IMR-90 (cell line): ENCODE measurements around the gene ADM5. TPM values are rescaled to one million over a fixed set of nuclear protein-coding genes. Genes with fewer than 3 reads are reported as not detected.

Source experiments
- ATAC-seq: fragments of 200-7000 bp; cut with Tn5 transposase; 2 replicates; pipeline ENCODE4 v1.9.1; 2020; ENCODE audit warnings: low read depth, mild to moderate bottlenecking, moderate library complexity
- BruUV-seq: library from RNA; stranded (reverse); fragments of 400-500 nt; replicated peaks from 2 replicates; lab custom pipeline; 2021; lab: Mats Ljungman, UMichigan
- CTCF ChIA-PET: fragments of 300-600 bp; formaldehyde crosslinking; extraction: SDS; loops from one replicate; lab custom pipeline; 2021; ENCODE audit warnings: antibody characterized with exemption; lab: Yijun Ruan, JAX
- POLR2A ChIA-PET: fragments of 300-600 bp; sonication (Branson Sonifier 250); formaldehyde crosslinking; loops from one replicate; lab custom pipeline; 2022; ENCODE audit warnings: antibody characterized with exemption; ENCODE audit not compliant: unreplicated experiment; lab: Charles Lee
- DNase-seq: peaks from one replicate; pipeline ENCODE4 v3.0.0; 2013
- H2AFZ ChIP-seq: replicated peaks from 2 replicates; pipeline ENCODE3; 2013; ENCODE audit warnings: low read length, mild to moderate bottlenecking; ENCODE audit not compliant: poor library complexity
- H2AK5ac ChIP-seq: 2 replicates; pipeline ENCODE4 v1.6.1; 2013; ENCODE audit warnings: low read depth, low read length, inconsistent platforms
- H2AK9ac ChIP-seq: replicated peaks from 2 replicates; pipeline ENCODE3; 2013; ENCODE audit warnings: mild to moderate bottlenecking, low read depth, low read length, moderate library complexity; ENCODE audit not compliant: poor library complexity
- H2BK120ac ChIP-seq: 2 replicates; pipeline ENCODE4 v1.6.1; 2013; ENCODE audit warnings: low read depth, low read length, inconsistent platforms
- H2BK15ac ChIP-seq: 3 replicates; pipeline ENCODE4 v1.6.1; 2013; ENCODE audit warnings: low read depth, low read length, inconsistent platforms
- H2BK20ac ChIP-seq: 2 replicates; pipeline ENCODE4 v1.6.1; 2013; ENCODE audit warnings: low read depth, mild to moderate bottlenecking, inconsistent platforms, low read length, moderate library complexity
- H2BK5ac ChIP-seq: 2 replicates; pipeline ENCODE4 v1.6.1; 2013; ENCODE audit warnings: mild to moderate bottlenecking, low read depth, low read length, inconsistent platforms; ENCODE audit not compliant: poor library complexity, severe bottlenecking
- H3K14ac ChIP-seq: replicated peaks from 2 replicates; pipeline ENCODE4 v1.6.1; 2013; ENCODE audit warnings: low read depth, low read length, inconsistent platforms
- H3K18ac ChIP-seq: 2 replicates; pipeline ENCODE4 v1.6.1; 2013; ENCODE audit warnings: low read depth, low read length, control low read depth
- H3K23ac ChIP-seq: 2 replicates; pipeline ENCODE4 v1.6.1; 2013; ENCODE audit warnings: low read depth, low read length, inconsistent platforms
- H3K27ac ChIP-seq: 2 replicates; pipeline ENCODE4 v1.5.1; 2013; ENCODE audit warnings: mild to moderate bottlenecking, control low read depth, low read length; ENCODE audit not compliant: insufficient read depth
- H3K27me3 ChIP-seq: 2 replicates; pipeline ENCODE4 v1.6.1; 2013; ENCODE audit warnings: low read length; ENCODE audit not compliant: control insufficient read depth, insufficient read depth
- H3K36me3 ChIP-seq: 2 replicates; pipeline ENCODE4 v1.6.1; 2013; ENCODE audit warnings: low read length, mixed read lengths; ENCODE audit not compliant: control insufficient read depth, insufficient read depth
- H3K4ac ChIP-seq: 2 replicates; pipeline ENCODE4 v1.6.1; 2013; ENCODE audit warnings: low read depth, low read length, inconsistent platforms
- H3K4me1 ChIP-seq: 2 replicates; pipeline ENCODE4 v1.6.1; 2013; ENCODE audit warnings: low read length, mixed read lengths; ENCODE audit not compliant: control insufficient read depth, insufficient read depth
- H3K4me2 ChIP-seq: 2 replicates; pipeline ENCODE4 v1.6.1; 2013; ENCODE audit warnings: low read depth, mild to moderate bottlenecking, control low read depth, low read length, moderate library complexity
- H3K4me3 ChIP-seq: 2 replicates; pipeline ENCODE4 v1.5.1; 2013; ENCODE audit warnings: low read depth, mild to moderate bottlenecking, control low read depth, low read length, moderate library complexity; ENCODE audit not compliant: insufficient read depth
- H3K56ac ChIP-seq: 2 replicates; pipeline ENCODE4 v1.6.1; 2013; ENCODE audit warnings: low read length, inconsistent platforms; ENCODE audit not compliant: insufficient read depth; ENCODE audit errors: extremely low read depth
- H3K79me1 ChIP-seq, 2 experiments: 2 replicates each; pipeline ENCODE4 v1.6.1; 2013; ENCODE audit warnings: low read length in 2 of 2, inconsistent platforms in 1 of 2, low read depth in 1 of 2
- H3K9ac ChIP-seq: 2 replicates; pipeline ENCODE4 v1.6.1; 2013; ENCODE audit warnings: low read depth, low read length, control low read depth
- H3K9me1 ChIP-seq: 2 replicates; pipeline ENCODE4 v1.6.1; 2013; ENCODE audit warnings: low read length, inconsistent platforms; ENCODE audit not compliant: insufficient read depth
- H3K9me3 ChIP-seq: 2 replicates; pipeline ENCODE4 v1.6.1; 2013; ENCODE audit warnings: low read length; ENCODE audit not compliant: control insufficient read depth, insufficient read depth
- H4K20me1 ChIP-seq: 2 replicates; pipeline ENCODE4 v1.6.1; 2013; ENCODE audit warnings: low read length, inconsistent platforms; ENCODE audit not compliant: insufficient read depth
- H4K5ac ChIP-seq: 2 replicates; pipeline ENCODE4 v1.6.1; 2013; ENCODE audit warnings: mild to moderate bottlenecking, low read depth, low read length, control low read depth
- H4K8ac ChIP-seq, 2 experiments: 2 replicates each; pipeline ENCODE4 v1.6.1; 2013; ENCODE audit warnings: low read depth in 2 of 2, low read length in 2 of 2, control low read depth in 1 of 2, inconsistent platforms in 1 of 2
- H4K91ac ChIP-seq: 2 replicates; pipeline ENCODE4 v1.6.1; 2013; ENCODE audit warnings: low read depth, low read length, inconsistent platforms; ENCODE audit not compliant: insufficient read depth
- BHLHE40 ChIP-seq: fragments of 150-350 bp; IDR thresholded peaks from 2 replicates; pipeline ENCODE4 v1.6.1; 2016; ENCODE audit warnings: mild to moderate bottlenecking, low read depth, low read length
- CHD1 ChIP-seq: IDR thresholded peaks from 2 replicates; pipeline ENCODE4 v1.6.1; 2012; ENCODE audit warnings: low read depth, low read length, improper control_type of control experiment
- FOS ChIP-seq: fragments of 150-350 bp; IDR thresholded peaks from 2 replicates; pipeline ENCODE4 v1.6.1; 2016; ENCODE audit warnings: low read depth, low read length
- MAFK ChIP-seq: IDR thresholded peaks from 2 replicates; pipeline ENCODE4 v1.6.1; 2012; ENCODE audit warnings: low read depth, low read length, improper control_type of control experiment
- MAZ ChIP-seq: IDR thresholded peaks from 2 replicates; pipeline ENCODE4 v1.6.1; 2012; ENCODE audit warnings: low read depth, mild to moderate bottlenecking, low read length, improper control_type of control experiment, moderate library complexity, borderline replicate concordance
- MXI1 ChIP-seq: IDR thresholded peaks from 2 replicates; pipeline ENCODE4 v1.6.1; 2012; ENCODE audit warnings: low read depth, mild to moderate bottlenecking, low read length, moderate library complexity, borderline replicate concordance
- NFE2L2 ChIP-seq: fragments of 150-350 bp; IDR thresholded peaks from 2 replicates; pipeline ENCODE4 v1.6.1; 2016; ENCODE audit warnings: low read depth, mild to moderate bottlenecking, low read length
- POLR2A ChIP-seq: IDR thresholded peaks from 2 replicates; pipeline ENCODE4 v1.6.1; 2012; ENCODE audit warnings: mild to moderate bottlenecking, low read depth, low read length
- RFX5 ChIP-seq: IDR thresholded peaks from 2 replicates; pipeline ENCODE4 v1.8.0; 2012; ENCODE audit warnings: low read depth, mild to moderate bottlenecking, low read length, moderate library complexity
- WGBS, 2 experiments: methylation state at CpG; one replicate each; pipeline versions ENCODE4 v1.1.5 to v1.1.7; 2013; ENCODE audit warnings: missing lambda C conversion rate in 2 of 2; ENCODE audit not compliant: insufficient read length in 1 of 2; ENCODE audit errors: extremely low coverage in 2 of 2; 5-methylcytosine and 5-hydroxymethylcytosine counted together
- dilution Hi-C: fragments of 300-500 bp; cut with HindIII; formaldehyde crosslinking; loops from one replicate; pipeline ENCODE4 v1.14.3; 2018; ENCODE audit warnings: low sequenced_read_pairs; ENCODE audit not compliant: unreplicated experiment
- in situ Hi-C: fragments of 300-500 bp; cut with MboI; formaldehyde crosslinking; loops from 3 replicates; pipeline ENCODE4 v1.14.3; 2019; ENCODE audit warnings: low sequenced_read_pairs, inconsistent platforms, mixed read lengths
- intact Hi-C: fragments of 100-400 bp; cut with micrococcal nuclease; formaldehyde crosslinking; loops from 2 replicates; pipeline ENCODE4 v1.10.0; 2022
- polyA plus RNA-seq, 3 experiments: library from polyadenylated mRNA; depleted of rRNA; stranded (reverse); fragments of >200 nt; gene quantifications; 2 replicates each; pipeline ENCODE4 v1.2.3, GENCODE V29; 2012; ENCODE audit warnings: low replicate concordance in 1 of 3
- total RNA-seq: library from RNA; depleted of rRNA; stranded (reverse); fragments of >200 nt; gene quantifications from 2 replicates; pipeline ENCODE4 v1.2.3, GENCODE V29; 2012
- TF ChIP-seq, protein P1 (sequence below): fragments of 150-350 bp; IDR thresholded peaks from 2 replicates; pipeline ENCODE4 v1.6.1; 2017; ENCODE audit warnings: mild to moderate bottlenecking, antibody characterized with exemption, low read length, low read depth
- TF ChIP-seq, protein P2 (sequence below): fragments of 150-350 bp; IDR thresholded peaks from 2 replicates; pipeline ENCODE4 v1.6.1; 2016; ENCODE audit warnings: low read depth, mild to moderate bottlenecking, low read length, moderate library complexity, borderline replicate concordance

Gene ADM5
- total and polyA plus RNA-seq, 2 of the 4 experiments (the other 2 are of a cell fraction) = 0.18 to 0.99 TPM

DNA sequence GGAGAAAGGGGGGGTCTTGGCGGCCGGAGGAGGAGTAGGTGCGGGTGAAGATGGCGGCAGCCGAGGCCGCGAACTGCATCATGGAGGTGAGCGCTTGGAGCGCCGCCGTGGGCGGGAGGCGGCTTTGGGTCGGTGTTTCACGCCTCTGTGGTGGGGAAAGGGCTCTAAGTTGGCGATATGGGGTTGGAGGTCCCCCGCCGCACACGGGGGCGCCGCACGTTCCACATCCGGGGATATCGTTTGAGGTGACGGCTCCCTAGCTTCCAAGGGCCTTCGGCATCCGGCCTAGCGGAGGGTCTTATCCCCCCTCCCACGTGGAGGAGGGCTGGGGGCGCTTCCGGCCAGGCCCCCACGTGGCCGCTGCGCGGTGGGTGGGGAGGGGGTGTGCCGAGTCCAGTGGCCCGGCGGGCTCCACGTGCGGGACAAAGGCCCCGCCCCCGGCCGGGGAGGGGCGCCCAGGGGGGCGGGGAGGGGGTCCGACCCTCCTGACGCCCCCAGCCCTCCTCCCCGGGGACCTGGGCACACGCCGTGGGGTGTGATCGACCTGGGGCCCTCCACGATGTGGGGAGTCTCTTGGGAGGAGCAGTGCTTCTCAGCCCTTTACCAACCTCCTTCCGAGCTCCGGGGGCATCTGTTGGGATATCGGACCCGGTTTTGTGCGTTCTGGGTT is 12.0 kb upstream of the ADM5 start, which contains the start of gene PRMT1 (continued):
- TF ChIP-seq FOS (no peak), NFE2L2 (no peak)

DNA sequence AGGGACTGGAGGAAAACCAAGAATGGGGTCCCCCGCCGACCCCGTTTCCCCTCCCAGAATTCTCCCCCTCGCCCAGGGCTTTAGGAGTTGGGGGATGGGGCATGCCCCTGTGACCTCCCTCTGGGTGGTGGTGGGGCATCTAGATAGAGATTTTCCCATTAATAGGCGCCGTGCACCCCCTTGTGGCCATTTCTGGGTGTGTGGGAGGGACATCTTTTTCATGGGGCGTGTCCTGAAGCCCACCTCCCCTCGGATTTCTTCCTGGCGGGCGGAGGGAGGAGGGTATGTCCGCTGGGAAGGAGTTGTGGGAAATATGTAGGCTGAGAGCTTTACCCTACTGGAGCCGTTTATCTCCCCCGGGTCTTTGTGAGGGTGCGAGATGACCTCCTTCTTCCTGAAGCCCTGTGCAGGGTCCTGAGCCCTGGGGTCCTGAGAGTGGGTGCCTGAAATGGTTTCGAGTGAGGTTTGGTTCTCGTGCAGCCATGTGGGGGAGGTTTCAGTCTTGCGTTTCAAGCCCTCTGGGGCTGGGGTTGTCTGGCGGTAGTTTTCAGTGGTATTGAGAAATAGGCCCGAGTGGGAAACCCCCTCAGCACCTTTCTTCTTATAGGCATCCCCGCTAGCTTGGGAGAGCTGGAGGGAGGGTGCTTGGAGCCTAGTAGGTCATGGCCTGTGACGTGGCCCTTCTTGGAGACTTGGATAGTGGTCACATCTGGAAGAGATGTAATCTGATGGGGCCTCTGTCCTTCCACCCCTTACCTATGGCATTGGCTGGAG is 11.3 kb upstream of the ADM5 start:
- Histone ChIP-seq H3K4me1 (peaks cover 13% of the 10 kb centered on the region), H2AK5ac (peak overlapping the region; percentile 97), H3K14ac (peak overlapping the region; percentile 89), H3K27me3 (no peaks in the 10 kb centered on the region), H3K36me3 (peaks cover 10% of the 10 kb centered on the region), H2BK120ac (no peak overlapping the region; the same call in 1 of the 2 replicates), H2BK15ac (no peak overlapping the region), H2BK20ac (no peak overlapping the region), H3K9me3 (no peaks in the 10 kb centered on the region), H3K4me3 (peak overlapping the region; percentile 77), H3K4ac (peak overlapping the region; percentile 33), H4K5ac (0 out of 2 replicates have a peak overlapping the region, but pooled peaks have one; percentile 24), H3K56ac (peak overlapping the region; percentile 49), H3K27ac (peak overlapping the region; percentile 91), H3K9me1 (peaks cover 3% of the 10 kb centered on the region; the same call in 1 of the 2 replicates), H4K91ac (no peak overlapping the region; the same call in 1 of the 2 replicates), H4K8ac (peak overlapping the region in 1 of 2 experiments; percentile 61; a peak in 2 of 4 replicates), H4K20me1 (peaks cover 45% of the 10 kb centered on the region), H3K23ac (peak overlapping the region; percentile 81), H3K79me1 (peaks cover 10 to 52% of the 10 kb centered on the region in 2 experiments), H2AK9ac (peak overlapping the region; percentile 98), H3K4me2 (peak overlapping the region; percentile 97), H3K9ac (peak overlapping the region; percentile 80), H2AFZ (peak overlapping the region; percentile 72), H3K18ac (no peak overlapping the region; the same call in 1 of the 2 replicates), H2BK5ac (peak overlapping the region; percentile 74)
- intact Hi-C loops = loop anchor here (2.0 to 5.0 kb wide), 2 partner anchors 37 to 86 kb away; partner anchors contain the start of genes PRR12 and RRAS
- ATAC-seq (0 out of 2 replicates have a peak, but pooled peaks have one; percentile 5), DNase-seq (peak; percentile 62)
- CTCF ChIA-PET = no interaction called here
- TSS peak; percentile 44 for BruUV-seq
- dilution Hi-C loops = no loop called here
- POLR2A ChIA-PET = interaction anchor here (0.8 kb wide), 1 partner anchor 38 kb away, joined by 6 read pairs; no protein-coding TSS in a partner anchor
- no CpG with 5 or more reads among the region's 21 CpGs for WGBS, 2 experiments
- in situ Hi-C loops = no loop called here
- TF ChIP-seq MXI1 (no peak), FOS (no peak), CHD1 (no peak), BHLHE40 (no peak), POLR2A (peak; percentile 19; the same call in 1 of the 2 replicates), NFE2L2 (no peak), MAZ (peak; percentile 17; the same call in 1 of the 2 replicates), MAFK (no peak), RFX5 (no peak)
- TF ChIP-seq, protein P1, sequence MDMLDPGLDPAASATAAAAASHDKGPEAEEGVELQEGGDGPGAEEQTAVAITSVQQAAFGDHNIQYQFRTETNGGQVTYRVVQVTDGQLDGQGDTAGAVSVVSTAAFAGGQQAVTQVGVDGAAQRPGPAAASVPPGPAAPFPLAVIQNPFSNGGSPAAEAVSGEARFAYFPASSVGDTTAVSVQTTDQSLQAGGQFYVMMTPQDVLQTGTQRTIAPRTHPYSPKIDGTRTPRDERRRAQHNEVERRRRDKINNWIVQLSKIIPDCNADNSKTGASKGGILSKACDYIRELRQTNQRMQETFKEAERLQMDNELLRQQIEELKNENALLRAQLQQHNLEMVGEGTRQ = no peak
- TF ChIP-seq, protein P2, sequence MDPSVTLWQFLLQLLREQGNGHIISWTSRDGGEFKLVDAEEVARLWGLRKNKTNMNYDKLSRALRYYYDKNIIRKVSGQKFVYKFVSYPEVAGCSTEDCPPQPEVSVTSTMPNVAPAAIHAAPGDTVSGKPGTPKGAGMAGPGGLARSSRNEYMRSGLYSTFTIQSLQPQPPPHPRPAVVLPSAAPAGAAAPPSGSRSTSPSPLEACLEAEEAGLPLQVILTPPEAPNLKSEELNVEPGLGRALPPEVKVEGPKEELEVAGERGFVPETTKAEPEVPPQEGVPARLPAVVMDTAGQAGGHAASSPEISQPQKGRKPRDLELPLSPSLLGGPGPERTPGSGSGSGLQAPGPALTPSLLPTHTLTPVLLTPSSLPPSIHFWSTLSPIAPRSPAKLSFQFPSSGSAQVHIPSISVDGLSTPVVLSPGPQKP = no peak
